GM21717 (cell line): ENCODE measurements around the gene TLE4.

Experiments used
- ATAC-seq: cut with Tn5 transposase; IDR thresholded peaks from one replicate; pipeline ENCODE4 v1.9.1; 2021; ENCODE audit warnings: mild to moderate bottlenecking, moderate library complexity; ENCODE audit not compliant: unreplicated experiment

The TLE4 gene

DNA sequence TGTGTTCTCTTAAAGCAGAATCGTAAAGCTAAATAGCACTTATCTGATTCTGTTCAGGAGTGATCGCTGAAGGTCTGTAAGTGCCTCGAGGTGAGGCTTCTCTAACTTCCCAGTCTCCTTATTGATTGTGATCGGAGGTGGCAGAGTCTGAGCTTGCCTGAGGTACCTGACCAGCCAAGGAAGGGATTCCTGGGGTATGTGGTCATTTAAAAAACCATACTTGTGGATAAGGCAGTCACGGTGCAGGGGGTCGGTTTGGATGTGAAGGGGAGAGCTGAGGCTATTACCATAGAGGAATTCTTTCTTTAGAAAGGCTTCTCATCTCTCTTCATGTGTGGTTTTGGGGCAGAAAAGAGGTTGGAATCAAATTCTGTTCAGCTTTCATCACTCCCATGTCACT is 193.7 kb downstream of the TLE4 start:
- no peak for ATAC-seq

DNA sequence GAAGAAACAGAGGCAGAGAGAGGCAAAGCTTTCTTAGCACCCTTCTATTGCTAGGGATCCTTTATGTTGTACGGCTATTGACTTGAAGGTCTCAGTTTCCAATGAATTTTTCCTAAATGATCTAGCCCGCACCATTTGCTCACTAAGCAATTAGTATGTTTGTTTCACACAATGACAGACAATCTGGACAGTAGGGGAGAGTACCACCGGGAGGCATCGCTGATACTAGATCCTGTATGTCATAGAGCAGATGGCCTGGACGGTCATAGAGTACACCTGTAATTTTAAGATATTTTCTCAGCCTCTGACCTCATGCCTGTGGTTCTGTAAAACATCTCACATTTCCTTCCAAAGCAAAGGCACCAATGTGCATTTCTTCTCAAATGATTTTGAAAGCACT is 194.3 kb downstream of the TLE4 start:
- no peak for ATAC-seq

DNA sequence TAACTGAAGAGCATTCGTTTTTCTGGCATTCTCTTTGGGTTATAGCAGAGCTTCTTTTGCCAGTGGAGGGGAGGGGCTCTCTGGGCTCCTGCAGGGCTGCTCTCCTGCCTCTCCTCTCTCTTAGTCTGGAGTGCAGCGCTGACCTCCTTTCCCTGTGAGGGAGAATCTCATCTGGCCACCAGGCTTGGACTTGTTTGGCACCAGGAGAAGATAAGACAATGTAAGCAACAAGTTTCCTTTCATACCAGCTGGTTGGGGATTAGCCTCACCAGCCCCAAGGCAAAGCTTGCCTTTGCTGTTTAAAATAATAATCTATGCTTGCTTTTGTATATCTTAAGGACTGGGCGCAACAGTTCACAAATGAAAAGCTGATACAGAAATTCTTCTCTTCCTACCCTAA is 196.4 kb downstream of the TLE4 start:
- no peak for ATAC-seq

DNA sequence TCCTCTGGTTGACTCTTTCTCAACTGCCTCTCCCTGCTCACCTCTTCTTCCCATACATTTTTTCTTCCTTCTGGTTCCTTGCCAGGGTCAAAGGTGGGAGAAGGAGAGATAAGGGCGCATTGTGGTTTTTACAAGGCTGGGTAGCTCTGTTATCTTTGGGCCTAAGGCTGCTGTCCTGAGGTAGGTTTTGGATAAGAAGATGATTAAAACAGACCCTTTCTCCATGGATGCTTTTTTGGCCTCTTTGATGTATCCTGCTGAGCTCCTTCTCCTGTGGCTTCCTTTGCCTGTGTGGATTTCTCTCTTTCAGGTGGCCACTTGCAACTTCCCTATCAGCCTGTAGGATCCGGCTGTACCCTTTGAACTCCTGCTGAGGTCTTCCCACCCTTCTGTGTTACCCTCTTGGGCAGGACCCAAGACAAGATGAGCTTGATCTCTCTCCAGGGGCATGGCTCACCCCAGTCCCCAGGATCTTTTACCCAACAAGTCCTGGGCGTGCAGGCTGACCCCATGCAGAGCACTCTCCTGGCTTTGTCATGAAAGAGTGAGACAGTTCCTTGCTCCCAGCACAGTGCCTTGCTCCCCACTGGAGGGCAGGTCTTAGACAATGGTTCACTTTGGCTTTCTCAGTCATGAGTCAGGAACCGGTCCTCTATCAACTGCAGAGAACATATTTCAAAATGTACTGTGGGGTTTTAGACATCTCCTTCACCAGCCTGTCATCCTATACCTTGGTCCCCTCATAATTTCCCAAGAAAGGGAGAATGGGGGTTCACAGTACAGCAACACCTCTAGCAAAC is 197.9 kb downstream of the TLE4 start:
- ATAC-seq: no peak

DNA sequence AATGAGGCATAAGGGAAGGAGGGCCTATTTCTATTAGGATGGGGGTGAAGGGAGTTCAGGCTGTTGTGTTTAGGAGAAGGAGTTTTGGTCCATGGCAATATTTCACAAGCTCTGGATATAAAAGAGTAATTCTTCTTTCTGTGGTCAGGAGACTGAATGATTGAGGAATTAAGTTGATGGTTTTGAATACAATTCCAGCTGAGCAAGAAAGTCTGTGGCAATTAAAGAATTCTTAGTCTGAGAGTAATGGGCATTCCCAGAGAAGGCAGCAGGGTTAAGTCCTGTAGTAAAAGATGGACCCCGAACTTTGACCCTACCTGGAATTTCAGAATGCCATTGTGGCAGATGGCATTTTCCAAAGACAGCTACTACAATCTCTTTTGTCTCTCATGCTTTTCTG is 202.6 kb downstream of the TLE4 start:
- ATAC-seq: no peak
